Endothelial cell (in vitro differentiated cells): ENCODE data around the gene TIMP3. TPM values are rescaled to one million over a fixed set of nuclear protein-coding genes. Genes with fewer than 3 reads are reported as not detected.

ENCODE experiments used
- DNase-seq: peaks from one replicate; pipeline ENCODE4 v3.0.0; 2021; ENCODE audit warnings: low spot score
- H3K27ac Mint-ChIP-seq: one replicate; pipeline ENCODE4 v1.8.0; 2021; ENCODE audit warnings: mixed read lengths, inconsistent platforms; ENCODE audit not compliant: unreplicated experiment
- H3K27me3 Mint-ChIP-seq: one replicate; pipeline ENCODE4 v1.8.0; 2021; ENCODE audit warnings: mild to moderate bottlenecking, moderate library complexity, mixed read lengths, inconsistent platforms; ENCODE audit not compliant: unreplicated experiment
- H3K36me3 Mint-ChIP-seq: one replicate; pipeline ENCODE4 v1.8.0; 2021; ENCODE audit warnings: mild to moderate bottlenecking, low read depth, mixed read lengths, inconsistent platforms; ENCODE audit not compliant: unreplicated experiment
- H3K4me1 Mint-ChIP-seq: one replicate; pipeline ENCODE4 v1.8.0; 2021; ENCODE audit warnings: mild to moderate bottlenecking, mixed read lengths, inconsistent platforms; ENCODE audit not compliant: unreplicated experiment
- H3K4me3 Mint-ChIP-seq: one replicate; pipeline ENCODE4 v1.8.0; 2021; ENCODE audit warnings: mild to moderate bottlenecking, mixed read lengths, inconsistent platforms; ENCODE audit not compliant: unreplicated experiment
- H3K9me3 Mint-ChIP-seq: one replicate; pipeline ENCODE4 v1.8.0; 2021; ENCODE audit warnings: mixed read lengths, inconsistent platforms; ENCODE audit not compliant: unreplicated experiment
- CTCF ChIP-seq: fragments of 200-600 bp; sonication (generic); IDR thresholded peaks from one replicate; pipeline ENCODE4 v1.5.0; 2021; ENCODE audit warnings: antibody characterized with exemption; ENCODE audit not compliant: unreplicated experiment
- long read RNA-seq: library from polyadenylated mRNA; unstranded; transcript quantifications from one replicate; pipeline ENCODE4 v2.0.0, GENCODE V29; 2020; ENCODE audit not compliant: unreplicated experiment
- total RNA-seq: library from RNA; stranded (reverse); fragmentation: NEBNext Ultra II Directional; extraction: Animal tissue kit (Norgen Biotek cat#: 25700); gene quantifications from one replicate; pipeline ENCODE4 v1.2.1, GENCODE V29; 2021; ENCODE audit not compliant: unreplicated experiment

Gene TIMP3
- 73.5 TPM for total RNA-seq
- long read RNA-seq, full-length matches to known transcripts: 34 of 40 reads
- long read RNA-seq, partial matches to known transcripts: 0 of 40 reads
- long read RNA-seq, other reads (novel, unspliced or antisense): 6 of 40 reads

GRCh38 chr22:32801537-32802236 lies at the start of gene TIMP3:
TIMP3 (plus strand) TSS chr22:32801705; CDS start chr22:32802002, 297 bp downstream.
- H3K36me3 Mint-ChIP-seq: no peaks in the 10 kb centered on the region
- H3K27me3 Mint-ChIP-seq: peaks cover 14% of the 10 kb centered on the region
- no peak for TF ChIP-seq CTCF
- peak within 1 kb of the TSS; percentile 97 for H3K4me3 Mint-ChIP-seq
- H3K4me1 Mint-ChIP-seq: peaks cover 24% of the 10 kb centered on the region
- no peaks in the 10 kb centered on the region for H3K9me3 Mint-ChIP-seq
- H3K27ac Mint-ChIP-seq: peak within 1 kb of the TSS; percentile 70
- DNase-seq: peak; percentile 81

- Mint-ChIP-seq H3K27ac (no peak overlapping the region), H3K36me3 (no peaks in the 10 kb centered on the region), H3K27me3 (peaks cover 4% of the 10 kb centered on the region), H3K4me3 (no peak overlapping the region), H3K4me1 (peaks cover 6% of the 10 kb centered on the region), H3K9me3 (no peaks in the 10 kb centered on the region)
- no peak for TF ChIP-seq CTCF
- no peak for DNase-seq
These were observed 49.2 kb upstream of the TIMP3 start for GRCh38 chr22:32752326-32752725.

GRCh38 chr22:32752816-32753520 lies 48.5 kb upstream of the TIMP3 start:
- H3K9me3 Mint-ChIP-seq: no peaks in the 10 kb centered on the region
- H3K4me3 Mint-ChIP-seq: no peak overlapping the region
- TF ChIP-seq CTCF: no peak
- H3K4me1 Mint-ChIP-seq: peaks cover 6% of the 10 kb centered on the region
- H3K36me3 Mint-ChIP-seq: no peaks in the 10 kb centered on the region
- DNase-seq: no peak
- H3K27ac Mint-ChIP-seq: no peak overlapping the region
- peaks cover 4% of the 10 kb centered on the region for H3K27me3 Mint-ChIP-seq

- no peaks in the 10 kb centered on the region for H3K36me3 Mint-ChIP-seq
- TF ChIP-seq CTCF: no peak
- peaks cover 4% of the 10 kb centered on the region for H3K27me3 Mint-ChIP-seq
- H3K27ac Mint-ChIP-seq: no peak overlapping the region
- H3K4me3 Mint-ChIP-seq: no peak overlapping the region
- DNase-seq: no peak
- H3K4me1 Mint-ChIP-seq: peaks cover 6% of the 10 kb centered on the region
- H3K9me3 Mint-ChIP-seq: no peaks in the 10 kb centered on the region
These were observed 47.9 kb upstream of the TIMP3 start for GRCh38 chr22:32753591-32753990.
